Thyroid gland (tissue), 4 donors: Measurements from ENCODE around the gene NOS1AP.

Experiments
- CTCF ChIP-seq, 6 experiments: fragments of 200-600 bp in 3 of 6; fragments of 450-650 bp in 3 of 6; sonication (generic) in 3 of 6; IDR thresholded peaks; one replicate each; pipeline ENCODE4 v1.5.1; 2016 to 2019; ENCODE audit warnings: antibody characterized with exemption in 6 of 6, mild to moderate bottlenecking in 2 of 6, inconsistent platforms in 1 of 6, moderate library complexity in 1 of 6
- POLR2A ChIP-seq, 2 donors: fragments of 450-650 bp; IDR thresholded peaks; one replicate each; pipeline ENCODE4 v1.6.1; 2017; ENCODE audit warnings: antibody characterized with exemption in 2 of 2, mild to moderate bottlenecking in 2 of 2, moderate library complexity in 1 of 2

GRCh38 chr1:162283657-162284056 lies 214.2 kb downstream of the NOS1AP start:
- no peak for TF ChIP-seq CTCF (IDR thresholded peaks at IDR 0.05)
- no peak for TF ChIP-seq POLR2A (IDR thresholded peaks at IDR 0.05)
